Upper lobe of left lung (tissue), 6 donors: ENCODE measurements around the gene ADISSP. TPM values are rescaled to one million over a fixed set of nuclear protein-coding genes. Genes with fewer than 3 reads are reported as not detected.
A peak's percentile ranks its signal among the peaks of the same experiment; 100 is the strongest.

Source experiments
- ATAC-seq, 2 donors: fragments of 200-7000 bp; cut with Tn5 transposase; one replicate each; pipeline ENCODE4 v1.9.1; 2022; ENCODE audit warnings: mild to moderate bottlenecking in 2 of 2, moderate library complexity in 2 of 2; ENCODE audit not compliant: low FRiP score in 2 of 2
- DNase-seq, 2 donors: peaks; one replicate each; pipeline ENCODE4 v3.0.0-alpha.2; 2019 to 2020
- H3K27ac ChIP-seq, 4 donors: fragments of 200-600 bp; sonication (generic); one replicate each; pipeline ENCODE4 v1.5.1; 2016 to 2019
- H3K27me3 ChIP-seq, 4 donors: fragments of 200-600 bp; sonication (generic); one replicate each; pipeline ENCODE4 v1.5.1; 2017 to 2019
- H3K36me3 ChIP-seq, 4 donors: fragments of 200-600 bp; sonication (generic); one replicate each; pipeline ENCODE4 v1.5.1; 2016 to 2019
- H3K4me1 ChIP-seq, 4 donors: fragments of 200-600 bp; sonication (generic); one replicate each; pipeline ENCODE4 v1.5.1; 2018 to 2019
- H3K4me3 ChIP-seq, 4 donors: fragments of 200-600 bp; sonication (generic); one replicate each; pipeline ENCODE4 v1.5.1; 2017 to 2019; ENCODE audit warnings: mild to moderate bottlenecking in 2 of 4, moderate library complexity in 1 of 4
- H3K9me3 ChIP-seq, 4 donors: fragments of 200-600 bp; sonication (generic); one replicate each; pipeline ENCODE4 v1.5.1; 2018 to 2019
- CTCF ChIP-seq, 6 experiments: fragments of 450-650 bp in 4 of 6; fragments of 200-600 bp in 2 of 6; sonication (generic) in 2 of 6; IDR thresholded peaks; one replicate each; pipeline ENCODE4 v1.5.1; 2016 to 2019; ENCODE audit warnings: antibody characterized with exemption in 6 of 6
- EP300 ChIP-seq, 4 donors: sonication (generic); formaldehyde crosslinking; IDR thresholded peaks; one replicate each; pipeline ENCODE4 v1.5.1; 2017; ENCODE audit warnings: antibody characterized with exemption in 4 of 4, control low read depth in 2 of 4
- POLR2A ChIP-seq, 4 donors: fragments of 450-650 bp; IDR thresholded peaks; one replicate each; pipeline ENCODE4 v1.5.1; 2016 to 2017; ENCODE audit warnings: antibody characterized with exemption in 4 of 4, mild to moderate bottlenecking in 2 of 4
- POLR2AphosphoS5 ChIP-seq, 2 donors: sonication (generic); formaldehyde crosslinking; IDR thresholded peaks; one replicate each; pipeline ENCODE4 v1.5.1; 2017; ENCODE audit warnings: antibody characterized with exemption in 2 of 2
- WGBS, 2 donors: methylation state at CpG; one replicate each; pipeline ENCODE4 v1.1.5; 2017 to 2018; 5-methylcytosine and 5-hydroxymethylcytosine counted together
- total RNA-seq, 6 donors: library from RNA; depleted of rRNA in 4 of 6; stranded (reverse); fragments of >200 nt in 4 of 6; gene quantifications; one replicate each; pipeline versions ENCODE4 v1.1.0 to v1.2.1, GENCODE V29; 2016 to 2021
- donor health status: DM: no; HTN: no; CAD: no; lungs with moderate emphysema.
- donor health status: DM: no; HTN: yes; CAD: no; lungs with severe emphysema.

Gene ADISSP
- total RNA-seq, 6 donors from 2014 or later, result 6.7 to 41.9 (median 39.1) TPM

GRCh38 chr20:3710011-3710466, 57.5 kb downstream of the ADISSP start:
- whole genome bisulfite sequencing, 2 donors, result 49 to 64% methylated on average over 6 of the region's 6 CpGs
- peak overlapping the region in 1 of 4 donors; percentile 8 for H3K4me3 ChIP-seq
- ATAC-seq, result peak in 1 of 2 donors; percentile 2

GRCh38 chr20:3707508-3707899, 60.0 kb downstream of the ADISSP start:
- peaks cover 8 to 14% (median 11%) of the 10 kb centered on the region in 4 donors for H3K4me1 ChIP-seq
- H3K36me3 ChIP-seq, result no peaks in the 10 kb centered on the region
- no peaks in the 10 kb centered on the region for H3K9me3 ChIP-seq
- WGBS, 2 donors, result 94 to 98% methylated on average over 3 of the region's 3 CpGs
- TF ChIP-seq POLR2AphosphoS5 (IDR thresholded peaks at IDR 0.05), result no peak
- no peak for TF ChIP-seq CTCF (IDR thresholded peaks at IDR 0.05)
- TF ChIP-seq EP300 (IDR thresholded peaks at IDR 0.05), result no peak
- TF ChIP-seq POLR2A (IDR thresholded peaks at IDR 0.05), result no peak
- no peaks in the 10 kb centered on the region for H3K27me3 ChIP-seq
- no peak for DNase-seq
- H3K27ac ChIP-seq, result no peak overlapping the region
- no peak for ATAC-seq
- H3K4me3 ChIP-seq, result no peak overlapping the region

More at GRCh38 chr20:3710011-3710466, 57.5 kb downstream of the ADISSP start:
- H3K27me3 ChIP-seq, result no peaks in the 10 kb centered on the region
- peak overlapping the region in 1 of 4 donors; percentile 57 for H3K27ac ChIP-seq
- peaks cover 8 to 23% (median 14%) of the 10 kb centered on the region in 4 donors for H3K4me1 ChIP-seq
- H3K9me3 ChIP-seq, result no peaks in the 10 kb centered on the region
- DNase-seq, result no peak
- H3K36me3 ChIP-seq, result no peaks in the 10 kb centered on the region
- TF ChIP-seq EP300 (IDR thresholded peaks at IDR 0.05) (no peak), POLR2A (IDR thresholded peaks at IDR 0.05) (no peak), CTCF (IDR thresholded peaks at IDR 0.05) (no peak), POLR2AphosphoS5 (IDR thresholded peaks at IDR 0.05) (no peak)

- ATAC-seq (peak in 1 of 2 donors; percentile 5), DNase-seq (peak in 1 of 2 donors; percentile 65)
- no peak for TF ChIP-seq CTCF (IDR thresholded peaks at IDR 0.05)
- TF ChIP-seq POLR2A (IDR thresholded peaks at IDR 0.05), result no peak
- no peak for TF ChIP-seq POLR2AphosphoS5 (IDR thresholded peaks at IDR 0.05)
- no peak for TF ChIP-seq EP300 (IDR thresholded peaks at IDR 0.05)
- Histone ChIP-seq H3K4me3 (no peak overlapping the region), H3K27ac (no peak overlapping the region), H3K27me3 (no peaks in the 10 kb centered on the region), H3K4me1 (peaks cover 8 to 14% (median 11%) of the 10 kb centered on the region in 4 donors), H3K36me3 (no peaks in the 10 kb centered on the region), H3K9me3 (no peaks in the 10 kb centered on the region)
- 77 to 79% methylated on average over 7 to 10 of the region's 10 CpGs for WGBS, 2 donors
These were observed 60.6 kb downstream of the ADISSP start for GRCh38 chr20:3706774-3707507.

GRCh38 chr20:3705970-3706739, 61.4 kb downstream of the ADISSP start:
- 90 to 95% methylated on average over 19 to 31 of the region's 31 CpGs for WGBS, 2 donors
- TF ChIP-seq CTCF (IDR thresholded peaks at IDR 0.05) (no peak), POLR2A (IDR thresholded peaks at IDR 0.05) (no peak), EP300 (IDR thresholded peaks at IDR 0.05) (no peak), POLR2AphosphoS5 (IDR thresholded peaks at IDR 0.05) (no peak)
- no peaks in the 10 kb centered on the region for H3K9me3 ChIP-seq
- H3K36me3 ChIP-seq, result no peaks in the 10 kb centered on the region
- DNase-seq, result peak in 1 of 2 donors; percentile 82
- no peak overlapping the region for H3K27ac ChIP-seq
- no peaks in the 10 kb centered on the region for H3K27me3 ChIP-seq
- H3K4me1 ChIP-seq, result peaks cover 8 to 14% (median 11%) of the 10 kb centered on the region in 4 donors
- no peak for ATAC-seq
- H3K4me3 ChIP-seq, result no peak overlapping the region
